Liver (tissue), 9 donors: ENCODE data around the gene PITPNM3. TPM values are rescaled to one million over a fixed set of nuclear protein-coding genes. Genes with fewer than 3 reads are reported as not detected.

ENCODE experiments used
- DNase-seq: peaks from one replicate; pipeline ENCODE4 v3.0.0-alpha.2; 2017; ENCODE audit warnings: low spot score
- H3K27ac ChIP-seq, 2 donors: one replicate each; pipeline ENCODE4 v1.7.0; 2013; ENCODE audit warnings: inconsistent platforms in 2 of 2, low read length in 2 of 2, control low read depth in 1 of 2, low read depth in 1 of 2, mild to moderate bottlenecking in 1 of 2
- H3K27me3 ChIP-seq, 4 donors: one replicate each; pipeline versions ENCODE4 v1.6.1 to v1.7.0; 2013; ENCODE audit warnings: low read length in 3 of 4, inconsistent platforms in 1 of 4, mild to moderate bottlenecking in 1 of 4, moderate library complexity in 1 of 4; ENCODE audit not compliant: control insufficient read depth in 4 of 4, insufficient read depth in 4 of 4
- H3K36me3 ChIP-seq, 4 donors: one replicate each; pipeline versions ENCODE4 v1.6.1 to v1.7.0; 2013; ENCODE audit warnings: low read length in 3 of 4, mild to moderate bottlenecking in 3 of 4, low read depth in 1 of 4, moderate library complexity in 1 of 4; ENCODE audit not compliant: control insufficient read depth in 4 of 4, insufficient read depth in 3 of 4
- H3K4me1 ChIP-seq, 4 donors: one replicate each; pipeline versions ENCODE4 v1.6.1 to v1.7.0; 2013; ENCODE audit warnings: low read length in 3 of 4, mild to moderate bottlenecking in 3 of 4, moderate library complexity in 1 of 4; ENCODE audit not compliant: control insufficient read depth in 4 of 4, insufficient read depth in 4 of 4
- H3K4me3 ChIP-seq, 3 donors: one replicate each; pipeline versions ENCODE4 v1.6.1 to v1.7.0; 2013; ENCODE audit warnings: low read length in 3 of 3, control low read depth in 1 of 3, low read depth in 1 of 3, mild to moderate bottlenecking in 1 of 3
- H3K9ac ChIP-seq, 2 donors: one replicate each; pipeline ENCODE4 v1.7.0; 2013; ENCODE audit warnings: low read length in 2 of 2, mild to moderate bottlenecking in 2 of 2, moderate library complexity in 2 of 2, control low read depth in 1 of 2, low read depth in 1 of 2
- H3K9me3 ChIP-seq, 4 donors: one replicate each; pipeline versions ENCODE4 v1.6.1 to v1.7.0; 2013; ENCODE audit warnings: low read length in 3 of 4; ENCODE audit not compliant: control insufficient read depth in 4 of 4
- EGR1 ChIP-seq, 2 donors: IDR thresholded peaks; 2 replicates each; pipeline ENCODE4 v1.6.1; 2016 to 2018; ENCODE audit warnings: antibody characterized with exemption in 2 of 2, low read depth in 2 of 2
- FOXA1 ChIP-seq: IDR thresholded peaks from 2 replicates; pipeline ENCODE4 v1.6.1; 2016; ENCODE audit warnings: antibody characterized with exemption
- FOXA2 ChIP-seq: IDR thresholded peaks from 2 replicates; pipeline ENCODE4 v1.6.1; 2016; ENCODE audit warnings: antibody characterized with exemption
- GABPA ChIP-seq, 2 donors: IDR thresholded peaks in 1 of 2; conservative IDR thresholded peaks in 1 of 2; 2 replicates each; pipeline ENCODE4 v1.6.1; 2016; ENCODE audit warnings: antibody characterized with exemption in 2 of 2, mild to moderate bottlenecking in 1 of 2, moderate library complexity in 1 of 2
- HNF4A ChIP-seq, 2 donors: conservative IDR thresholded peaks; 2 replicates each; pipeline ENCODE4 v1.6.1; 2016; ENCODE audit warnings: antibody characterized with exemption in 2 of 2, mild to moderate bottlenecking in 2 of 2
- HNF4G ChIP-seq: IDR thresholded peaks from 2 replicates; pipeline ENCODE4 v1.6.1; 2016; ENCODE audit warnings: antibody characterized with exemption
- JUND ChIP-seq, 2 donors: IDR thresholded peaks; 2 replicates each; pipeline ENCODE4 v1.6.1; 2016; ENCODE audit warnings: antibody characterized with exemption in 2 of 2
- NR2F2 ChIP-seq: IDR thresholded peaks from 2 replicates; pipeline ENCODE4 v1.6.1; 2016; ENCODE audit warnings: antibody characterized with exemption
- RXRA ChIP-seq, 2 donors: IDR thresholded peaks; 2 replicates each; pipeline ENCODE4 v1.6.1; 2017 to 2018; ENCODE audit warnings: antibody characterized with exemption in 2 of 2, mild to moderate bottlenecking in 1 of 2
- SP1 ChIP-seq: IDR thresholded peaks from 2 replicates; pipeline ENCODE4 v1.6.1; 2018; ENCODE audit warnings: antibody characterized with exemption, mild to moderate bottlenecking
- TAF1 ChIP-seq: conservative IDR thresholded peaks from 2 replicates; pipeline ENCODE4 v1.6.1; 2016; ENCODE audit warnings: antibody characterized with exemption, mild to moderate bottlenecking
- YY1 ChIP-seq: IDR thresholded peaks from 2 replicates; pipeline ENCODE4 v1.6.1; 2016; ENCODE audit warnings: antibody characterized with exemption, mild to moderate bottlenecking
- WGBS: extraction: QIAGEN DNeasy Blood & Tissue Kit; methylation state at CpG from one replicate; pipeline ENCODE4 v1.1.7; 2013; 5-methylcytosine and 5-hydroxymethylcytosine counted together
- polyA plus RNA-seq, 2 donors: library from polyadenylated mRNA; stranded (reverse) in 1 of 2; unstranded in 1 of 2; fragments of 200-250 nt in 1 of 2; fragments of >200 nt in 1 of 2; fragmentation: Nextera tagmentation in 1 of 2; extraction: Ambion mirVana in 1 of 2; gene quantifications; one replicate each; pipeline versions ENCODE4 v1.2.1 to v1.2.3, GENCODE V29; 2013 to 2015
- total RNA-seq, 2 donors: library from RNA; depleted of rRNA; stranded (reverse); fragments of >200 nt; gene quantifications; one replicate each; pipeline ENCODE4 v1.2.3, GENCODE V29; 2014
- TF ChIP-seq, protein P1 (sequence below): fragments of 150-350 bp; IDR thresholded peaks from 2 replicates; pipeline ENCODE4 v1.5.1; 2017; ENCODE audit warnings: improper control_type of control experiment, low read depth, low read length; ENCODE audit not compliant: missing input control
- TF ChIP-seq, protein P2 (sequence below): IDR thresholded peaks from 2 replicates; pipeline ENCODE4 v1.6.1; 2016; ENCODE audit warnings: antibody characterized with exemption
- TF ChIP-seq, protein P3 (sequence below): IDR thresholded peaks from 2 replicates; pipeline ENCODE4 v1.6.1; 2016; ENCODE audit warnings: antibody characterized with exemption, mild to moderate bottlenecking
- TF ChIP-seq, protein P4 (sequence below): IDR thresholded peaks from 2 replicates; pipeline ENCODE4 v1.6.1; 2016; ENCODE audit warnings: antibody characterized with exemption
- TF ChIP-seq, protein P5 (sequence below): IDR thresholded peaks from 2 replicates; pipeline ENCODE4 v1.6.1; 2016; ENCODE audit warnings: antibody characterized with exemption
- donor health status: healthy.
- donor health status: healthy.
- donor health status: healthy.
- donor health status: healthy.
- donor health status: healthy.

The PITPNM3 gene
- total and polyA plus RNA-seq, 4 donors: 1.5 to 5.0 (median 1.8) TPM

DNA sequence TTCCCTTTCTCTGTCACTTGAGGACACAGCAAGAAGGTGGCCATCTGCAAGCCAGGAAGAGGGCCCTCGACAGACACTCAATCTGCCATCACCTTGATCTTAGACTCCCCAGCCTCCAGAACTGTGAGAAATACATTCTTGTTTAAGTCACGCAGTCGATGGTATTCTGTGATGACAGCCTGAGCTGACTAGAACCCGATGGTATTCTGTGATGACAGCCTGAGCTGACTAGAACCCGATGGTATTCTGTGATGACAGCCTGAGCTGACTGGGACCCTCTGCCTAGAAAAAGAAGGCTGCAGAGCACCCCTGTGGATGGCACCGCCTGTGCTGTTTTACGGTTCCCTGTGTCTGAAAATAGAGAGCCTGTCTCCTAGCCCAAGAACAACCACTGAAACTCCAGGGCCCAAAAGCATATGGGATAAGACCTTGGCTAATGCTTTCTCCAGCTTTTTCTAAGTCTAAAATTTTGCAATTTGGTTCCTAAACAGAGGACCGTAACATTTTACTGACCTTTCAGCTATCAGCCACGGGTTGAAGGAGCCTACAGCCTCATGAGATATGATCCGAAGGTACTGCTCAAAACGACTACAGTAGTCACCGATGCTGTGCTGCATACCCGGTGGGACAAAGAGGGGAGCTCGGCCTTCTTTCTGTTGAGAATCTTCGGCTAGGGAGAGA lies 33.1 kb upstream of the PITPNM3 start:
- H3K36me3 ChIP-seq: peaks cover 2 to 36% (median 30%) of the 10 kb centered on the region in 4 donors
- 95% methylated on average over 15 of the region's 15 CpGs for WGBS
- peaks cover 0 to 3% (median 0%) of the 10 kb centered on the region in 4 donors for H3K9me3 ChIP-seq
- H3K4me3 ChIP-seq: no peak overlapping the region
- no peaks in the 10 kb centered on the region for H3K4me1 ChIP-seq
- no peak for DNase-seq
- H3K9ac ChIP-seq: no peak overlapping the region
- H3K27ac ChIP-seq: no peak overlapping the region
- TF ChIP-seq, protein P1, sequence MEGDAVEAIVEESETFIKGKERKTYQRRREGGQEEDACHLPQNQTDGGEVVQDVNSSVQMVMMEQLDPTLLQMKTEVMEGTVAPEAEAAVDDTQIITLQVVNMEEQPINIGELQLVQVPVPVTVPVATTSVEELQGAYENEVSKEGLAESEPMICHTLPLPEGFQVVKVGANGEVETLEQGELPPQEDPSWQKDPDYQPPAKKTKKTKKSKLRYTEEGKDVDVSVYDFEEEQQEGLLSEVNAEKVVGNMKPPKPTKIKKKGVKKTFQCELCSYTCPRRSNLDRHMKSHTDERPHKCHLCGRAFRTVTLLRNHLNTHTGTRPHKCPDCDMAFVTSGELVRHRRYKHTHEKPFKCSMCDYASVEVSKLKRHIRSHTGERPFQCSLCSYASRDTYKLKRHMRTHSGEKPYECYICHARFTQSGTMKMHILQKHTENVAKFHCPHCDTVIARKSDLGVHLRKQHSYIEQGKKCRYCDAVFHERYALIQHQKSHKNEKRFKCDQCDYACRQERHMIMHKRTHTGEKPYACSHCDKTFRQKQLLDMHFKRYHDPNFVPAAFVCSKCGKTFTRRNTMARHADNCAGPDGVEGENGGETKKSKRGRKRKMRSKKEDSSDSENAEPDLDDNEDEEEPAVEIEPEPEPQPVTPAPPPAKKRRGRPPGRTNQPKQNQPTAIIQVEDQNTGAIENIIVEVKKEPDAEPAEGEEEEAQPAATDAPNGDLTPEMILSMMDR: no peak
- TF ChIP-seq RXRA (IDR thresholded peaks at IDR 0.05) (no peak), NR2F2 (no peak), FOXA2 (no peak), FOXA1 (no peak), HNF4G (no peak), HNF4A (conservative IDR thresholded peaks at IDR 0.05) (no peak), GABPA (IDR thresholded peaks at IDR 0.05 in 1 of 2, conservative IDR thresholded peaks at IDR 0.05 in 1 of 2) (no peak), SP1 (no peak), TAF1 (no peak), EGR1 (IDR thresholded peaks at IDR 0.05; ENCODE audit: low read depth in 2 of 2) (no peak), YY1 (no peak), JUND (IDR thresholded peaks at IDR 0.05) (no peak)
- TF ChIP-seq, protein P2, sequence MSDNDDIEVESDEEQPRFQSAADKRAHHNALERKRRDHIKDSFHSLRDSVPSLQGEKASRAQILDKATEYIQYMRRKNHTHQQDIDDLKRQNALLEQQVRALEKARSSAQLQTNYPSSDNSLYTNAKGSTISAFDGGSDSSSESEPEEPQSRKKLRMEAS: no peak
- TF ChIP-seq, protein P3, sequence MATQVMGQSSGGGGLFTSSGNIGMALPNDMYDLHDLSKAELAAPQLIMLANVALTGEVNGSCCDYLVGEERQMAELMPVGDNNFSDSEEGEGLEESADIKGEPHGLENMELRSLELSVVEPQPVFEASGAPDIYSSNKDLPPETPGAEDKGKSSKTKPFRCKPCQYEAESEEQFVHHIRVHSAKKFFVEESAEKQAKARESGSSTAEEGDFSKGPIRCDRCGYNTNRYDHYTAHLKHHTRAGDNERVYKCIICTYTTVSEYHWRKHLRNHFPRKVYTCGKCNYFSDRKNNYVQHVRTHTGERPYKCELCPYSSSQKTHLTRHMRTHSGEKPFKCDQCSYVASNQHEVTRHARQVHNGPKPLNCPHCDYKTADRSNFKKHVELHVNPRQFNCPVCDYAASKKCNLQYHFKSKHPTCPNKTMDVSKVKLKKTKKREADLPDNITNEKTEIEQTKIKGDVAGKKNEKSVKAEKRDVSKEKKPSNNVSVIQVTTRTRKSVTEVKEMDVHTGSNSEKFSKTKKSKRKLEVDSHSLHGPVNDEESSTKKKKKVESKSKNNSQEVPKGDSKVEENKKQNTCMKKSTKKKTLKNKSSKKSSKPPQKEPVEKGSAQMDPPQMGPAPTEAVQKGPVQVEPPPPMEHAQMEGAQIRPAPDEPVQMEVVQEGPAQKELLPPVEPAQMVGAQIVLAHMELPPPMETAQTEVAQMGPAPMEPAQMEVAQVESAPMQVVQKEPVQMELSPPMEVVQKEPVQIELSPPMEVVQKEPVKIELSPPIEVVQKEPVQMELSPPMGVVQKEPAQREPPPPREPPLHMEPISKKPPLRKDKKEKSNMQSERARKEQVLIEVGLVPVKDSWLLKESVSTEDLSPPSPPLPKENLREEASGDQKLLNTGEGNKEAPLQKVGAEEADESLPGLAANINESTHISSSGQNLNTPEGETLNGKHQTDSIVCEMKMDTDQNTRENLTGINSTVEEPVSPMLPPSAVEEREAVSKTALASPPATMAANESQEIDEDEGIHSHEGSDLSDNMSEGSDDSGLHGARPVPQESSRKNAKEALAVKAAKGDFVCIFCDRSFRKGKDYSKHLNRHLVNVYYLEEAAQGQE: no peak
- TF ChIP-seq, protein P4, sequence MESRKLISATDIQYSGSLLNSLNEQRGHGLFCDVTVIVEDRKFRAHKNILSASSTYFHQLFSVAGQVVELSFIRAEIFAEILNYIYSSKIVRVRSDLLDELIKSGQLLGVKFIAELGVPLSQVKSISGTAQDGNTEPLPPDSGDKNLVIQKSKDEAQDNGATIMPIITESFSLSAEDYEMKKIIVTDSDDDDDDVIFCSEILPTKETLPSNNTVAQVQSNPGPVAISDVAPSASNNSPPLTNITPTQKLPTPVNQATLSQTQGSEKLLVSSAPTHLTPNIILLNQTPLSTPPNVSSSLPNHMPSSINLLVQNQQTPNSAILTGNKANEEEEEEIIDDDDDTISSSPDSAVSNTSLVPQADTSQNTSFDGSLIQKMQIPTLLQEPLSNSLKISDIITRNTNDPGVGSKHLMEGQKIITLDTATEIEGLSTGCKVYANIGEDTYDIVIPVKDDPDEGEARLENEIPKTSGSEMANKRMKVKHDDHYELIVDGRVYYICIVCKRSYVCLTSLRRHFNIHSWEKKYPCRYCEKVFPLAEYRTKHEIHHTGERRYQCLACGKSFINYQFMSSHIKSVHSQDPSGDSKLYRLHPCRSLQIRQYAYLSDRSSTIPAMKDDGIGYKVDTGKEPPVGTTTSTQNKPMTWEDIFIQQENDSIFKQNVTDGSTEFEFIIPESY: no peak
- TF ChIP-seq, protein P5, sequence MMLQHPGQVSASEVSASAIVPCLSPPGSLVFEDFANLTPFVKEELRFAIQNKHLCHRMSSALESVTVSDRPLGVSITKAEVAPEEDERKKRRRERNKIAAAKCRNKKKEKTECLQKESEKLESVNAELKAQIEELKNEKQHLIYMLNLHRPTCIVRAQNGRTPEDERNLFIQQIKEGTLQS: no peak
- H3K27me3 ChIP-seq: no peaks in the 10 kb centered on the region
